RWPE1 (cell line): ENCODE data around the gene LSM4.
A peak's percentile ranks its signal among the peaks of the same experiment; 100 is the strongest.
"Not testable (repeated sequence)": the region's sequence is repeated elsewhere in the genome, so short reads cannot be mapped to it uniquely, and the experiment has no call there.

Experiments
- CTCF ChIA-PET: fragments of 350-600 bp; sonication (Branson Sonifier 250); formaldehyde crosslinking; extraction: SDS; loops from one replicate; lab custom pipeline; 2021; lab: Yijun Ruan, JAX
- POLR2A ChIA-PET: fragments of 400-600 bp; formaldehyde crosslinking; extraction: SDS; loops from one replicate; lab custom pipeline; 2020; ENCODE audit warnings: antibody characterized with exemption; ENCODE audit not compliant: low non-redundant PET; lab: Yijun Ruan, JAX
- DNase-seq: peaks from one replicate; pipeline ENCODE4 v3.0.0; 2012; ENCODE audit warnings: low spot score
- H3K27ac ChIP-seq: fragments of 450-650 bp; 2 replicates; pipeline ENCODE4 v1.5.1; 2017
- CTCF ChIP-seq: fragments of 450-650 bp; conservative IDR thresholded peaks from 2 replicates; pipeline ENCODE4 v1.5.1; 2017; ENCODE audit warnings: low read depth, mild to moderate bottlenecking

LSM4 gene

DNA sequence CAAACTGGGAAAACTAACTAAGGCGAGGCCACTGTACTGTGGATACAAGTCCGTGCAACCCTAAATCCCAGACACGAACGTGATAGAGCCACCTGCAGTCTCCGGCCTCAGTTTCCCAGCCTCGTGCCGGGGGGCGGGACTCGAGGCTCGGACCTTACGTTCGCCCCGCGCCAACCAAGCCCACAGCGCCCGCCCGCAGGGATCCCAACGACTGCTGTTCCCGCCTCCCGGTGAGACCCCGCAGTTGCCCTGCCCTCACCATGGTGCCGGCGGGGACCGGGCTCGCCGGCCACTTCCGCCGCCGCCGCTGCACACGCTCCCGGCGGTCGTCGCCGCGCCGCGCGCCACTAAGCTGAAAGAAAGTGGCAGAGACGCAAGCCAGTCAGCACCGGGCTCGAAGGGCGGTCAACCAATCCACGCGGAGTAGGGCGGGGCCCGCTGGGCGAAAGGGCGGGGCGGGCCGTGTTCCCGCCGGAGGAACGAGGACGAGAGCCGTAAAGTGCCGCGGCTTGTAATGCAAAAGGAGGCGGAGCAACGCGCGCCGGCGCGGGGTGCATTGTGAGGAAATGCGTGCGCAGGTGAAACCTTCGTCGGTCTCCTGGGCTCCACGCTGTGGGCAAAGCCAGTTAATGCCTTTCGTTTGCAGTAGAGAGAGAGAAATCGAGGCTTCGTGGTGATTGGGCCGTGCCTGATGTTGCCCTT lies at the start of gene LSM4:
Gene LSM4, minus strand, starts transcription at position 318 of the 702 bp plus-strand sequence. Its CDS starts 56 bp downstream, at position 262.
- CTCF ChIA-PET, result interaction anchor here (0.5 to 1.9 kb wide), 4 partner anchors 8 to 63 kb away, joined by 3 to 23 read pairs (median 3); partner anchors contain the start of gene GDF15
- peak; percentile 99 for DNase-seq
- POLR2A ChIA-PET, result interaction anchor here (0.6 to 3.6 kb wide), 5 partner anchors 34 to 804 kb away, joined by 3 to 40 read pairs (median 4); partner anchors contain the start of gene JUND
- TF ChIP-seq CTCF, result peak; percentile 51; the same call in 1 of the 2 replicates
- peak within 1 kb of the TSS; percentile 87 for H3K27ac ChIP-seq

GRCh38 chr19:18368504-18369222 lies 45.8 kb upstream of the LSM4 start:
- CTCF ChIA-PET, result interaction anchor here (0.5 to 0.7 kb wide), 4 partner anchors 16 to 478 kb away, joined by 3 read pairs; no protein-coding TSS in a partner anchor
- POLR2A ChIA-PET, result interaction anchor here (0.6 kb wide), 1 partner anchor 17 kb away, joined by 4 read pairs; the partner anchor contains the start of gene GDF15
- no peak for TF ChIP-seq CTCF
- no peak for DNase-seq
- peak overlapping the region; percentile 93 for H3K27ac ChIP-seq

DNA sequence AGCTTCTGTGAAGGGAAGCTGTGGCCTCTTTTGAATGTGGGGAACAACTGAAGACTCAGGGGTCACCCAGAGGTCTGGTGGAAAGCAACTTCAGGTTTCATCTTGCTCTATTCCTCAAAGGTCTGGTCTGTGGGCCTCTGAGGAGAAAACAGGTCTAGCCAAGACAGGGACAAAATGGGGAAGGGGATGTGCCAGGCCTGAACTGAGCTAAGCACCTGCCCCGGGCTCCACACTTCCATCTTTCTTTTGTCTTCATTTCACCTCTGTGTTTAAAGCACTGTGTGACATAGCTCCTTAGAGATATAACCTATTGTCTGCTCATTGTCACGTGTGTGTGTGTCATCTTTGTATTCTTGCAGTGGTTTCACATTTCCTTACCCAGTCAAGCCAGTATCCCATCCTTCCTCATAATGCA lies 43.2 kb upstream of the LSM4 start:
- no peak for DNase-seq
- H3K27ac ChIP-seq, result peak overlapping the region; percentile 93
- no peak for TF ChIP-seq CTCF
- CTCF ChIA-PET, result interaction anchor here (0.6 kb wide), 2 partner anchors 20 to 53 kb away, joined by 3 to 6 read pairs; partner anchors contain the start of genes GDF15 and SSBP4
- POLR2A ChIA-PET, result interaction anchor here (0.8 kb wide), 1 partner anchor 8 kb away, joined by 3 read pairs; no protein-coding TSS in a partner anchor

DNA sequence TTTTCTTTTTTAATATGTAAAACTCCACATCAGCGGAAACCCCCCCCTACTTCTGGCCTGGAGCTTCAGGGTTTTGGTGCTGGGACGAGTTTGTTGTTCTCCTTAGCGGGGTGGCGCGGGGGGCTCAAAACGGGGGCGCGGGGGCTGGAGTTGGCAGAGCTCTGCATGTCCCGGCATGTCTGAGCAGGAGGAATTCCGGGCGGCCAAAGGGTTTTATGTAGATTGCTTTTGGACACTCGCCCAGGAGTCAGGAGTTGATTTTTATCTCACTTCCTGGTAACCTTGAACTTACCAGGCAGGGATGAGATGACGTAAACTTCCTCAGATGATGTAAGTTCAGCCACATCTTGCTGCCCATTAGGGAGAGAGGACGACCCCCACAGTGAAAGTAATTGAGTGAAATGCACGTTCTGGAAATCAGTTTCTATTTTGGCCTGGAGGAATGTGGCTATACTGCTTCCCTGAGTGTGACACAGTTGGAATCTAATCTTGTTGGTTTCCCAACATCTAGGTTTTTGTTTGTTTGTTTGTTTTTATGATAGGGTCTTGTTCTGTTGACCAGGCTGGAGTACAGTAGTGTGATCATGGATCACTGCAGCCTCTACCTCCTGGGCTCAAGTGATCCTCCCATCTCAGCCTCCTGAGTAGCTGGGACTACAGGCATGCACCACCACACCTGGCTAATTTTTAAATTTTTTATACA lies 42.1 kb upstream of the LSM4 start:
- H3K27ac ChIP-seq, result peak overlapping the region; percentile 93
- DNase-seq, result peak; percentile 90
- ChIA-PET POLR2A (interaction anchor here (0.6 to 1.1 kb wide), 3 partner anchors 21 to 173 kb away, joined by 3 to 9 read pairs (median 3); partner anchors contain the start of genes GDF15 and JUND), CTCF (interaction anchor here (0.5 to 1.0 kb wide), 4 partner anchors 15 to 46 kb away, joined by 3 to 5 read pairs (median 4); partner anchors contain the start of gene GDF15)
- no peak for TF ChIP-seq CTCF

GRCh38 chr19:18364277-18364825 lies 41.5 kb upstream of the LSM4 start:
- POLR2A ChIA-PET, result interaction anchor here (0.6 to 1.1 kb wide), 3 partner anchors 21 to 173 kb away, joined by 3 to 9 read pairs (median 3); partner anchors contain the start of genes GDF15 and JUND
- not testable (repeated sequence) for DNase-seq
- H3K27ac ChIP-seq, result peak overlapping the region; percentile 93
- CTCF ChIA-PET, result interaction anchor here (0.6 to 1.0 kb wide), 5 partner anchors 11 to 225 kb away, joined by 3 to 5 read pairs (median 3); partner anchors contain the start of gene GDF15

DNA sequence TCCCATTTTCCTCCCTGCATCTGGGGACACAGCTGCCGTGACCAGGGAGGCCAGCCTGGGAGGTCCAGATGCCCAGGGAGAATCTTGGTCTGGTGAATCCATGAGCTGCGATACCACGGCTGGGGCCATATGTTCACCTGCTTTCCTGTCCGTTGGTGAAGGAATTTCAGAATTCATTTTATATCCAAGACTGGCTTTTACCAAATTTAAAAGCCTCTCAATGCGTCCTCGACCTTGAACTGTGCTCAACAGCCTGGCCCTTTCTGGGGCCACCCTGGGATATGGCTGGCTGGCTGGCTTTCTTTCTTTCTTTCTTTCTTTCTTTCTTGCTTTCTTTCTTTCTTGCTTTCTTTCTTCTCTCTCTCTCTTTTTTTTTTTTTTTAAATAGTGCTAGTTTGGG lies 40.9 kb upstream of the LSM4 start:
- ChIA-PET CTCF (interaction anchor here (0.6 kb wide), 2 partner anchors 10 to 225 kb away, joined by 3 read pairs; no protein-coding TSS in a partner anchor), POLR2A (interaction anchor here (0.9 to 1.1 kb wide), 2 partner anchors 22 to 82 kb away, joined by 3 read pairs; partner anchors contain the start of genes GDF15 and JUND)
- peak overlapping the region; percentile 93 for H3K27ac ChIP-seq
- DNase-seq, result no peak
- TF ChIP-seq CTCF, result no peak
